Fibroblast of peridontal ligament (primary cell): ENCODE measurements around the gene RAB12.

Source experiments
- DNase-seq: peaks from one replicate; pipeline ENCODE4 v3.0.0-alpha.2; 2010; ENCODE audit errors: extremely low read depth

RAB12 gene

DNA sequence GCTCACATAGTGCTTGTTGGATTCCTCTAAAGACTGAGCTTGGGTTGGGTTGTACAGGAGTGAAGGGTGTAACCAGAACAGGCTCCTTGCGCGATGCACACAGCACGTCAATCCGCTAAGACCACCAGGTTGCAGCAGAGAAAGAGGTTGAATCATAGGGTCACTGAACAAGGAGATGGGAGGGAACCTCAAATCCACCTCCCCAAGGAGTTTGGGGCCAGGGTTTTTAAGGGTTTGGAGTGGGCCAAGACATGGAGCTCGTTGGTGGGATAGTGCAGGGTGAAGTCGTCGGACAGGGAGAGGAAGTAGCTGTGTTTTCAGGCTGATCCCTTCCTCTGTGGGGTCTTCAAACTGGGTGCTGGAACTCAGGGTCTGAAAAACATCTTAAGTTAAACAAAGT is 75.3 kb downstream of the RAB12 start:
- DNase-seq, result no peak

DNA sequence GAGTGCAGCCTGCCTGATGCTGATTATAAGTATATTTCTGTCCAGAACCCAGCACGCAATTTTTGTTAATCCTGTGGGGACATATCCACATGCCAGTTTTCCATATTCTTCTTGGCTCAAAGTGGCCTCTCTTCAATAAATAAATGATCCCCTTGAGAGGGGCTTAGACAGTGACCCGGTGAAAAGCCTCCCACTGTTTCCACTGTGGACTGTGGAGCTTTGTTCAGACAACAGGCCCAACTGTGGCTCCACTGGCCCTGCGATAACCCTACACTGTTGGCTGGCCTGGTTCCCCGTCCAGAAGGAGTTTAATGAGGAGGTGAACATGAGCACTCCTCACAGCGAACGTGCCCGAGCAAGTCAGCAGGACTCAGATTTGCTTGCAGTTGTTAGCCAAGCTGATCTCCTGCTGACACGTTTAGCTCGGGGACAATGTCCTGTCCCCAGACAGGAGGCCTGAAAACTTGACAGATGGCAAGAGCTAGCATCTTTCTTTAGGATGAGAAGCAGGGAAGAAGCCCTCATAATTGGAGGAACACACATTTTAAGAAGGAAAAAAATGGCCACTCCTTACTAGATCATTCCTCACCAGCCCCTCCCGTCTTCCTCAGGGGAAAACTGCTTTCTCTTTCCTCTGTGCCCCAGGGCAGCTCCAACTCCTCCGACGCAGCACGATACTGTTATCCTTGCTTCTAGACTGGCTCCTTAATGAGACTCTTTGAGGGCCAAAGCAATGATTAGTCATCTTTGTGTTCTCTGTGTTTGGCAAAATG is 76.1 kb downstream of the RAB12 start:
- peak; percentile 78 for DNase-seq

DNA sequence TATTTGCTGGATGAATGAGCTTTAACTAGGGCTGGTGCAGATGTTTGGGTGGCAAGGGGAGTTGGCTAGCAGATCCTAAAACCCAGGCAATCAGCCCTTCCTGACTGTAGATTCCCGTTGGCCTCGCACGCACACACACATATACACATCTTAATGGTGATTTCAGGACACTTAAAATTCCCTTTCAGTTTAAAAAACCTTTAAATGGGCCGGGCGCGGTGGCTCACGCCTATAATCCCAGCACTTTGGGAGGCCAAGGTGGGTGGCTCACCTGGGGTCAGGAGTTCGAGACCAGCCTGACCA is 76.6 kb downstream of the RAB12 start:
- DNase-seq, result no peak

DNA sequence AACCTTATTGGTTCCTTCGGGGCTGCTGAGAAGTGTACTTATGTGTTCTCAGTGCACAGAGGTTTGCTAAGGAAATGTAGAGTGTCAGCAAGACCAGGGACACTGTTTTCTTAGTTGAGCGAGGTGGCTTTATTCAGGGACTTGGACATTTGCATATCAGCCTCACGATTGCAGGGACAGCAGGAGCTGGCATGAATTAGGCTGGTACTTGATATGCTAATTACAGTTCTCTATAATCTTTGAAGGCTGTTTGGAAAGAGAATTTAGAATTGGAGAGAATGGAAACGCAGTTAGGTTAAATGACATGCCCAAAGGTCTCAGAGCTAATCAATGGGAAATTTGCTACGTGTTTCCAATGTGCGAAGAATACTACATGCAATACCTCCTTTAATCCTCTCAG is 77.4 kb downstream of the RAB12 start:
- no peak for DNase-seq

DNA sequence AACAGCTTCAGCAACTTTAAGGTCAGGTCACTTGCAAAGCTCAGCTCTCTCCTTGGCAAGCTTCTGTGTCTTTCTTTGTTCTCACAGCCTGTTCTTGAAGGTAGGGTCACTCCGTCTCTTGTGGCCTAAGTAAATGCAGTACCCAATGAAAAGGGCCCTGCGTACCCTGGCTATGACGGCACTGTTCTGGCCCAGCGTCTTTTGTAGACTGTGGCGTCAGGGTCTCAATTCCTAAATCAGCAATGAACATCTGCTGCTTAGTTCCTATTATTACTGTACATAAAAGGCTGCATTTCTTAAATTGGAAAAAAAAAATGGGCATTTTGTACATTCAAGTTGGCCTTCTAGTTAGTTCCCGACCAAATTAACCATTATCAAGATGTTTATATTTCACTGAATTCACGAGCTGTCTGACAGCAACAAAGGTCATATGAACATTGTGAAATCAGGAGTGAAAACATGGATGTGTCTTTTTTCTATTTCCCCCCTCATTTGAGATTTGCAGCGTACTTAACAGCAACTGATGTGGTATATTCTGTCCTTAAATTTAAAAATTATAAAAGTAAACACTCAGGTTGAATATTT is 79.1 kb downstream of the RAB12 start:
- DNase-seq, result no peak

DNA sequence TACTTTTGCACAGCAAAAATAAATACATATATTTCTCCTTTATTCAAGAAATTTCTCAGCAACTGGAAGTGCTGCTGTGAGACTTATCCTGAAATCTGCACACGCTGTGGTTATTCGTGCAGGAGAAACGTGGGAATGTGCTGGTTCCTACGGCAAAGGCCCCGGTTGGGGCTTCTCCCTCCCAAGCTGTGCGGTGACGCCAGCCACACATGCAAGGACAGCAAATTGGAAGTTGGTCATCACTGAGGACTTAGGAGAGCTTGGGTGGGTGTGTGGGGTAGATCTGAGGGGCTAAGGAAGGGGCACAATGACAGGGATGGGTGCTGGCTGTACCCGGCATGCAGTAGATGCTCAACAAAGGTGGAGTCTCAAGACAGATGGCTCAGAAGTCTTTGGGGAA is 79.6 kb downstream of the RAB12 start:
- no peak for DNase-seq
